ENCODE measurements around the gene RNH1.
A peak's percentile ranks its signal among the peaks of the same experiment; 100 is the strongest.
"Not testable (repeated sequence)": the region's sequence is repeated elsewhere in the genome, so short reads cannot be mapped to it uniquely, and the experiment has no call there.

The RNH1 gene

DNA sequence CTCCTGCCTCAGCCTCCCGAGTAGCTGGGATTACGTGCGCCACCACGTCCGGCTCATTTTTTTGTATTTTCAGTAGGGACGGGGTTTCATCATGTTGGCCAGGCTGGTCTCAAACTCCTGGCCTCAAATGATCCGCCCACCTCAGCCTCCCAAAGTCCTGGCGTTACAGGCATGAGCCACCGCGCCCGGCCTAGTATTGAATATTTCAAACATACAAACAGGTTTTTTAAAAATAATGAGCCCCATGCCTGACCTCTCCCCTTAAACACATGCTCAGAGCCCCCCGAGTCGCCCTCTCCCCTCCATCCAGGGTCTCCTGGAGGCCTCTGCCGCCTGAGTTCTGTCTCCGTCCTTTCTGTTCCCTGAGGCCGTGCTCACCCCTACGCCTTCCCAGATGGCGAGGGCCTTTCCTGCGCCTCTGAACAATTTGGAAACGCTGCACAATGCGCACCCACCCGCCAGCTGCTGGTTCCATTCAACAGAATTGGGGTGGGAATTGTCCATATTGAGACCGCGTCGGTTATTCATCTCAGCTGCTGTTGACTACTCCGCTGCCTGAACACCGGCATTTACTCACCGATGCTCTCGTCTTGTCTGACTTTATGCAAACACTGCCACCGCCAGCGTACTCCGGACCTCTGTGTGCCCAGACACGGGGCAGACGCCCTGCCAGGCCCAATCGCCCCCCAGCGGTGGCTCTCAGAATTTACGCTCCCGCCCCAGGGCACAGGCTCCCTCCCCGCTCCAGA lies 13.6 kb upstream of the RNH1 start:
- no peak for DNase-seq (ENCODE audit: low read depth)

DNA sequence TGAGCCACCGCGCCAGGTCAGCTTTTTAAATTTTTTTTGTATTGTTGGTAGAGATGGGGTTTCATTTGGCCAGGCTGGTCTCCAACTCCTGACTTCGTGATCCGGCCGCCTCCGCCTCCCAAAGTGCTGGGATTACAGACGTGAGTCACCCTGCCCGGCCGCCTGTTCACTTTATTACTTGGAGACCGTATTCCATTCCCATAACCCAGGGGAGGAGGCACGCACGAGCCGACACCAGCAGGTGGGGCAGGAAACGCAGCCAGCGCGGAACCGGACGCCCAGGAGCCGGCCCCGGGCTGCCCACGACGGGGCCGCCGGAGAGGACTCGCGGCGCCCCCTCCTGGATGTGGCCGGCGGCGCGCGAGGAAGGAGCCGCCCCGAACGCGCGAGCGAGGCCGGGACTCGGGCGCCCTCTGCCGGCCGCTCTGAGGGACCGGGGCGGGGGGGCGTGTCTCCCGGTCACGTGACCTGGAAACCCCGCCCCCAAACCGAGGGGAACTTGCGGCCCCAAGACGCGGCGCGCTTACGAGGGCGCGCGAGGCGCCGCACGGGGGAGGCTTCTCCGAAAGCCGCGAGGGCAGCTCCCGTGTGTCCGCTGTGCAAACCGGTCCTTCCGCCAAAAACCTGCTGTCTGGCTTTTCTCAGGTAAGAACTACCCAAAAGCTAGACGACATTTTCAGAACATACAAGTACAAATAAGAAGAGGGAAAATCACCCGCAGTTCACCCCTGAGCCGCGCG lies 11.6 kb upstream of the RNH1 start:
- DNase-seq (ENCODE audit: low read depth): peak; percentile 87

DNA sequence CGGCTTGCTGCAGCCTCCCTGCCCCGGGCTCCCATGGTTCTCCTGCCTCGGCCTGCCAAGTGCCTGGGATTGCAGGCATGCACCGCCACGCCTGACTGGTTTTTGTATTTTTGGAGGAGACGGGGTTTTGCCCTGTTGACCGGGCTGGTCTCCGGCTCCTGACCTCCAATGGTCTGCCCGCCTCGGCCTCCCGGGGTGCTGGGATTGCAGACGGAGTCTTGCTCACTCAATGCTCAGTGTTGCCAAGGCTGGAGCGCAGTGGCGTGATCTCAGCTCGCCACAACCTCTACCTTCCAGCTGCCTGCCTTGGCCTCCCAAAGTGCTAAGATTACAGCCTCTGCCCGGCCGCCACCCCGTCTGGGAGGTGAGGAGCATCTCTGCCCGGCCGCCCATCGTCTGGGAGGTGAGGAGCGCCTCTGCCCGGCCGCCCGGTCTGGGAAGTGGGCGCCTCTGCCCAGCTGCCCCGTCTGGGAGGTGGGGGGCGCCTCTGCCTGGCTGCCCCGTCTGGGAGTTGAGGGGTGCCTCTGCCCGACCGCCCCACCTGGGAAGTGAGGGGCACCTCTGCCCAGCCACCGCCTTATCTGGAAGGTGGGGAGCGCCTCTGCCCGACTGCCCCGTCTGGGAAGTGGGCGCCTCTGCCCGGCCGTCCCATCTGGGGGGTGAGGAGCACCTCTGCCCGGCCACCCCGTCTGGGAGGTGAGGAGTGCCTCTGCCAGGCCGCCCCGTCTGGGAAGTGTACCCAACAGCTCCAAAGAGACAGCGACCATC lies 10.1 kb upstream of the RNH1 start:
- DNase-seq (ENCODE audit: low read depth): not testable (repeated sequence)

DNA sequence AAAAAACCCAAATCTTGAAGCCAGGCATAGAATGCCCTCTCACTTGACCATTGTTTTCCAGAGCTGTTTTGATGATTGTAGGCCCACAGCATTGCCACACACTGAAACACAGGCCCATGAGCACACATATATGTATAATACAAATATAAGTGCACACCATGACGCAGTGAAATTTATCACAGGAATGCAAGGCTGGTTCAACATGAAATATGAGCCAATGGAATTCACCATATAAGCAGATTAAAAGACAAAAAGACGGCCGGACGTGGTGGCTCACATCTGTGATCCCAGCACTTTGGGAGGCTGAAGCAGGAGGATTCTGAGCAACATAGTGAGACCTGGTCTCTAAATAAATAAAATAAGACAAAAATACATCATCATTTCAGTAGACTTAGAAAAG lies 9.4 kb upstream of the RNH1 start:
- no peak for DNase-seq (ENCODE audit: low read depth)

DNA sequence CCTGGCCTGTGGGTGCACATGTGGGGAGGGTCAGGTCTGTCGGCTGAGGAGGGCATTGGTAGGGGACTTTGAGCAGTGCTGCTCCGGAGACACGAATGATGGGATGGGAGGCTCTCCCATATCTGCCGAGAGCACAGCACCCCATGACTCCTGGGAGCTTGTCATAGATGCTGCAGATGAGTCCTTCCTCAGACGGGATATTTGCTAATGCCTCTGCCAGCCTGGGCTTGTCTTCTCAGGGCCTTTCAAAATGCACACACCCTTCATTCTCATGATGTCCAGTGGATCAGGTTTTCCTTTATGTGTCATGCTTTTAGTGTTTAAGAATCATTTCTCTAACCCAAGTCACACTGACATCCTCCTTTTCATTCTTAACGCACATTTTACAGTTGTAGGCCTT lies 8.1 kb upstream of the RNH1 start:
- no peak for DNase-seq (ENCODE audit: low read depth)

DNA sequence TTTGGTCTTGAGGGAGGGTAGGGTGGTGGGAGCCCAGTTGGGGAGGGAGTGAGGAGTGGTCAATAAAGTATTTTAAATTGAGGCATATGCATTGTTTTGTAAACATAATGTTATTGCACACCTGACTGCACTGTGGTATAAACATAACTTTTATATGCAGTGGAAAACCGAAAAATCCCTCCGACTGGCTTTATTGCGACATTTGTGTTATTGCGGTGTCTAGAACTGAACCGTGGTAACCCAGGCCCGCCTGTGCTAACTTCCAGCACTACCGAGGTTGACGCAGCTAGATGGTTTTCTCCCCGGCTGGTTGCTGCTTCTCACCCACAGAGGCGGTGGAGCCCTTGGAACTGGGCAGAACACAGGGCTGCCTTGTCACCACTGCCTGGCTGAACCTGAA lies 7.6 kb upstream of the RNH1 start:
- no peak for DNase-seq (ENCODE audit: low read depth)

DNA sequence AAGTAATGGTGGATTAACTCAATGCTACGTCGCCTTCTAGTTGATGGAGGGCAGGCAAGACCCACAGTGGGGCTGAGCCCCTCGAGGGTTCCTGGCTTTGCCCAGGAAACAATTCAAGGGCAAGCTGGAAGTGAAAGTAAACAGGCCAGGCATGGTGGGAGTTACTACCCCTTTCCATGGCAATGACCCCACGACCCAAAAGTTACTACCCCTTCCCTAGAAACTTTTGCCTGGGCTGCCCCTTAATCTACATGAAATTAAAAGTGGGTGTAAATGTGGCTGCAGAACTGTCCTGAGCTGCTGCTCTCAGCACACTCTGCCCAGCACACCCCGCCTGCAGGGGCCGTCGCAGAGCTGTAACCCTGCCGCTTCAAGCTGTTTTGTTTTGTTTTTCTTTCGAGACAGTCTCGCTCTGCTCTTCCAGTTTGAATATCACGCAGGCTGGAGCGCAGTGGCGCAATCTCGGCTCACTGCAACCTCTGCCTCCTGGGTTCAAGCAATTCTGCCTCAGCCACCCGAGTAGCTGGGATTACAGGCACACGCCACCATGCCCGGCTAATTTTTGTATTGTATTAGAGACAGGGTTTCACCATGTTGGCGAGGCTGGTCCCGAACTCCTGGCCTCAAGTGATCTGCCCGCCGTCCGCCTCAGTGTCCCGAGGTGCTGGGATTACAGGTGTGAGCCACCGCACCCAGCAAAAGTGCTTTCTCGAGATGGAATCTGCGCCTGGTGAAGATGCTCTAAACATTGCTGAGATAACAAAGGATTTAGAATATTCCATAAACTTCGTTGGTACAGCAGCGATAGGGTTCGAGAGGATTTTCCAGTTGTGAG lies 5.9 kb upstream of the RNH1 start:
- DNase-seq (ENCODE audit: low read depth): no peak

DNA sequence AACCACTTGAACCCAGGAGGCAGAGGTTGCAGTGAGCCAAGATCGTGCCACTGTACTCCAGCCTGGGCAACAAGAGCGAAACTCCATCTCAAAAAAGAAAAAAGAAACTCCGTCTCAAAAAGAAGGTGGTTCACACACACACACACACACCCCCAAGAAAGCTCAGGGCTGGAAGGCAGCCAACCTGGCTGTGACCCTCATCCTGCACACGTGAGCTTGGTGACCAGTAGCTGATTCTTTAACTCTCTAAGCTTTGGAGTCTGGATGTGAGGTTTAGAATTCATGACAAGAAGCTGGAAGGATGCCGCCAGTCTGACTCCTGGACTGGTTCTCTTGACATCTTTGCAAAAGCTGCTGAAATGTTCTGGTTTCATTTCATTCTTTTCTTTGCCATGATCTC lies 1.9 kb upstream of the RNH1 start:
- no peak for DNase-seq (ENCODE audit: low read depth)

DNA sequence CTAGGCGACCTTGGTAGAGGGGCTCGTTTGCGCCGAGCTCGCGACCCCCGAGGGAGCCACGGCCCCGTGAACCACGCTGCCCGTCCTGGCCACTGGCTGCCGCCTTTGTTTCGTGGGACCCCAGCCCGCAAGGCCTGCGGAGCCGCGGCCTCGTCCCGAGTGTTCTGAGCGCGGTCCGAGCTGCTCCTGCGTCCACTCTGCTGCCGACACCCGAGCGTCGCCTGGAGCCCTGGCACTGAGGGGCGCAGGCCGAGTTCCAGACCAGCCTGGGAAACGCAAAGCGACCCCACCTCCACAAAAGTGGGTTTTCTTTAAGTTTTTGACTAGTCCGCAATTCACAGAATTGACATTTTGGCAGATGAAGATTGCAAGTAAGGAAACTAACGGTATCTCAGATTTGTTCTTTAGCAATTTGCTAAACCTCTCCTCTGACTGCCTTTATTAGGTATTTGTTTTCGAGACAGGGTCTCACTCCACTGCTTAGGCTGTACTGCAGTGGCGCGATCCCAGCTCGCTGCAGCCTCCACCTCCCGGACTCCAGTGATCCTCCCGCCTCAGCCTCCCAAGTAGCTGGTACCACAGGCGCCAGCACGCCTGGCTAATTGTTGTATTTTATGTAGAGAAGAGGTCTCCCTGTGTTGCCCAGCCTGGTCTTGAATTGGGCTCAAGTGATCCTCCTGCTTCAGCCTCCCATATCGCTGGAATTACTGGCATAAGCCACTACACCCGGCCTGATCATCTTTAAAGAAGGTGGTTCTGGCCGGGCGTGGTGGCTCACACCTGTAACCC lies 879 bp upstream of the RNH1 start:
- DNase-seq (ENCODE audit: low read depth): no peak

DNA sequence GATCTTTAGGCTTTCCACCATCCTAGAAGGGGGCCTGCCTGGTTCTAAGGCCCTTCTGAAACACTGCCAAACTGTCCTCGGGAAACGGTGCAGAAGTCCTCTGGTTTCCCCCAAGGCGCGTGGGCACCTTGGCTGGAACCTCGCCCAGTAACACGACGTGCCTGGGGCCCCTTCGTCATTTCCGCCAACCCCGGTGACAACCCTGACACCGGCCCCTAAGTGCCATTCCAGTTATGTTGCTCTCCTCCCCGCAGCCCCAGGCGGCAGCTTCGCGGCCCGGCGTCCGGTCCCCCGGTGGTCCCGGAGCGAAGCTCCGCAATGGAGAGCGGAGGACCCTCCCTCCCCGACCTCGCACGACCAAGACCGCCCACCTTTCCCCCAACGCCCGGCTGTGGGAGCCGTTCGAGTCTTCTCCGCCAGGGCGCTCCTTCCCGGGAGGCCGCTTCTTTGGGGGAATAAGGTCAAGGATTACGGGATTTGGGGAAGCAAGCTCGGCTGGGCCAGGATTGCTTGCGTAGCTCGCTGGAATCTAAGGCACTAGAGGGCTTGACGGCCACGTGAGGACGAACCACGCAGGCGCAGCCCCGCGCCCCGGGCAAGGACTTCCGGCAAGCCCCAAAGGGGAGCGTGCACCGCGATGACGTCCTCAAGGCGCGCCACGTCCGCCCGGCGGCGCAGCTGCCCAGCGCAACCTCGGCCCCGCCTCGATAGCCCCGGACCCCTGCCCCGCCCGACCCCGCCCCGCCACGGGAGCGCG lies 626 bp downstream of the RNH1 start:
- DNase-seq (ENCODE audit: low read depth): peak; percentile 95

DNA sequence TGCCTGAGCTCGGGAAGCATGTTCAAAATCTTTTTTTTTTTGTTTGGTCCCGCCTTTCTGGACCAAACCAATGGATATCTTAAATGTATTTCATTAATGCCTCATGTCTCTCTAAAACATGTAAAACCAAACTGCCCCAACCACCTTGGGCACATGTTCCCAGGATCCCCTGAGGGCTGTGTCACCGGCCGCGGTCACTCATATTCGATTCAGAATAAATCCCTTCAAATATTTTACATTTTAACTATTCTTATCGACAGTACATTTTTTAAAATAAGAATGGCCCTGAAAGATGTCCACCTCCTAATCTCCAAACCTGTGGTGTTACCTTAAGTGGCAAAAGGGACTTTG lies 2.1 kb downstream of the RNH1 start:
- DNase-seq (ENCODE audit: low read depth): no peak

DNA sequence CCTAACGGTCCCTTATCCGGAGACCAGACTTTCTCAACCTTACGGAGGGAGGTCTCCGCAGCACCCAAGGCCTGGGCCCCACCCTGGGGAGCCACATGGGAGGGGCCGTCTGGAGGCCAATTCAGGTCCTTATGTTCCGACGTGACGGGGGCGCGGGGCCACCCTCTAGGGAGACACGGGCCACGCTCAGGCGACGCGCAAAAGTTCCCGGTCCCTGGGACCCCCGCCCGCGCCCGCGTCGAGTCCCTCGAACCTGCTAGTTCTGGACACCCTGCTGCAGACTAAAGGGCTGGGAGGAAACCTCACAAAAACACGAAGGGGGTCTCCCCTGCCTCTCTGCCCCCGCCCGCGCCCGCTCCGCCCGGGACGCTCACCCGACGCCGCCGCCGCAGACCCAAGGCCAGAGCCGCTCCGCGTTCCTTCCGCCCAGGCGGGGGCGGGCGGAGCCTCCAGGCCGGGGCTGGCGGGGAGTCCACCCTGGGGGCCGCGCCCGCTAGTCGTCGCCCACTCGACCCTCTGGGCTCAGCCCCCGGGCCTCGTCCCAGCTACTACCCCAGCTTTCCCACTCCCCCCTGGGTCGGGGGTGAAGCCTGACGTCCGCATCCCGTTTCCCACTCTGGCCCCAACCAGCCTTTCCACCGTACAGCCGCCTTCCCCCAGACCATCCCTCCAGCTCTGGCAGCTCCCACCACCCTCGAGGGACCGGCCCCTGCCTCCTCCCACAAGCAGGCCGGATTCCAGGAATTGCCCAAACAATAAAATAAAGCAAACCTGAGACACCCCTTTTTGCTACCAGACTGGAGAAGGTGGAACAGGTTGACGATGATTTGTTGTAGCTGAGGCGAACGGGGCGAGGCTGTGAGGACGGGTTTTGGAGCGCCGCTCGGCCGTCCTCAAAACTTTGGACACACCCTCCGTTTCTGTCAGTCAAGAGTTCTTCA lies 2.7 kb downstream of the RNH1 start:
- DNase-seq (ENCODE audit: low read depth): no peak

DNA sequence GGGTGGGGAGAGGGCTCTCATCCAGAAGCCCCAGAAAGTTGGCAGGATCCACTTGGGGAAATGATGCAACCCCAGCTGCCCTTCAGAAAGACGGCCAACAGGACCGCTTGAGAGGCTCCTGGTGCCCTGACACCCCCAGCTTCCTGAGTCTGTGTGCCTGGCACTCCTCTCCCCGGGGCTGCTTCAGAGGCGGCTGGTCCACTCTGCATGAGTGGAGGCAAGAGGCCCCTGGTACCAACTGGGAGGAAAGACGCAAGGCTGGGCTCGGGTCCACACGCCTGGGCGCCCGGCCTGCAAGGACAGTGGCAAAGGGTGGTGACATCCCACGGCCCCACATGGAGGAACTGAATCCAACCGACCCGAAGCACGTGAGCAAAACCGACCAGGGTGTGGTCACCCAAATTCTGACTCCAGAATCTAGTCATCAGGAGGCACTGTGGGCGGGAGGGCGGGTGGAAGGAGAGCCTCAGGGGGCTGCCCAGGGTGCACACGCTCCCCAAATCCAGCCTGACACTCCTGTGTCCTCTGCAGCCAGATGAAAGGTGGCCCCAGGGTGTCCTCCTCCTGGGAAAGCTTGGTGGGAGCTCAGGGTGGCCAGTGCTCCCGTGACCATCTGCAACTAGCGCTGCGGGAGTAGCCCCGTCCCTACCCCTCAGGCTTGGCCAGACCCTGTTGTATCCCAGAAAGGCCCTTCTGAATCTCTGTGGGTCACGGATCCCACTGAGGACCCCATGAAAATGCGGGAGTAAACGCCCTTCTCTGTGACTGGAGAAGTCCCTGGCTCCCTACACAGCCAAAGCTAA lies 3.7 kb downstream of the RNH1 start:
- no peak for DNase-seq (ENCODE audit: low read depth)

DNA sequence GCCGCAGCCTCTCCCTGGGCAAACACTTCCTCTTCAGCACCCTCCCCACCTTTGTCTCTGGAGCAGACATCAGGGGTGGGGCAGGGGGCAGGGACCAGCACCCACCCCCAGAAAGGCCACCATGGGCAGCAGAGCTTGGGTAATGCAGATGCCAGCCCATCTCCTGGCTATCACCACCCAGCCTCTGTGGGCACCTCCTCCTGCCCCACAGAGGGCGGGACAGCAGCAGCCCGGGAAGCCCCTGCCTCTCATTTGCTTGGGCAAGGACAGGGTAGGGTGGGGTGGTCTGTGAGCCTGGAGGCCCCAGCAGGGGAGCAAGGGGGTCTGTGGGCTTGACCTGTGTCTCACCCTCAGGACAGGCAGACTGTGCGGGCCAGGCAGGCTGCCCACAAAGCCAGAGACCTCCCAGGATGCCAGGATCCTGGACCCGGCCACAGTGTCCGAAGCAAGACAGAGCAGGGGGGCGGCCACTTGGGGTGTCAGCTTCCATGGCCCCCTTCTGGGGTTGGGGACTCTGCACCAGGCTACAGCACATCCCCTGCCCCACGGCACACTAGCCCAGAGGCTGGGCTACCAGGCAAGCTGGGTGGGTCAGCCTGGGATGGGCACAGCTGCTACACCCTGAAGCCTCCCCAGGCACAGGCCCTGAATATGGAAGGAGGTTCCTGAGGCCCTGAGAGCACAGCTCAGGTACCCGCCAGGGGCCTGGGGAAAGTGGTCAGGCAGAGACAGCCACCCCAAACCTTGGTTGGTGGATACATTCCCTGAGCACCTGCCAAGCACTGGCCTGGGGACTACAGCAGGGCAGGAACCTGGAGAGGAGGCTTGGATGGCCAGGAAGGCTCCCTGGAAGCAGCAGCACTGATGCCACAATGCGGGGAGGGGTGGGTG lies 4.5 kb downstream of the RNH1 start:
- DNase-seq (ENCODE audit: low read depth): no peak

DNA sequence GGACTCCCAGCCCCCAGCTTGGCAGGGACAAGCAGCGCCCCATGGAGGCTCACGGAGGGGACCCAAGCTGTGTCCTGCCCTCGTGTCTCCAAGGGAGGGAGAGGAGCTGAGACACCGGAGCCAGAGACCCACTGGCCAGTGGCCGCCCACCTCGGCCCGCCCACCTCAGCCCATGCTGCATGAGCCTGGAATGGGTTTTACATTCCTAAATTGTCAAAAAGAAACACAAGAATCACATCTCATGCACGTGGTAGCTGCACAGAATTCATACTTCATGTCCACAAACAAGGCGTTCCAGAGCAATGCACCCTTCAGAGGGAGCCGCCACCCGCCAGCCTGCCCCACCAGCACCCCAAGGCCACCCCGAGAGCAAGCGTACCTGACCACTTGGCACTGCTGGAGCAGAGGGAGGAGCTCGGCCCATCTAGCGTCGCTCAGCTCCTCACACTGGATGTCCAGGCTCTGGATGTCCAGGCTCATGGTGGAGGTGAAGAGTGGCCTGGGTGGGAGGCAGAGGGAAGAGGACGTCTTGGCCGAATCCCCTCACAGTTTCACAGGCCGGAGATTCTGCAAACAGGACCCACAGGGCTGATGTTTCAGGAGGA lies 5.3 kb downstream of the RNH1 start:
- DNase-seq (ENCODE audit: low read depth): no peak

DNA sequence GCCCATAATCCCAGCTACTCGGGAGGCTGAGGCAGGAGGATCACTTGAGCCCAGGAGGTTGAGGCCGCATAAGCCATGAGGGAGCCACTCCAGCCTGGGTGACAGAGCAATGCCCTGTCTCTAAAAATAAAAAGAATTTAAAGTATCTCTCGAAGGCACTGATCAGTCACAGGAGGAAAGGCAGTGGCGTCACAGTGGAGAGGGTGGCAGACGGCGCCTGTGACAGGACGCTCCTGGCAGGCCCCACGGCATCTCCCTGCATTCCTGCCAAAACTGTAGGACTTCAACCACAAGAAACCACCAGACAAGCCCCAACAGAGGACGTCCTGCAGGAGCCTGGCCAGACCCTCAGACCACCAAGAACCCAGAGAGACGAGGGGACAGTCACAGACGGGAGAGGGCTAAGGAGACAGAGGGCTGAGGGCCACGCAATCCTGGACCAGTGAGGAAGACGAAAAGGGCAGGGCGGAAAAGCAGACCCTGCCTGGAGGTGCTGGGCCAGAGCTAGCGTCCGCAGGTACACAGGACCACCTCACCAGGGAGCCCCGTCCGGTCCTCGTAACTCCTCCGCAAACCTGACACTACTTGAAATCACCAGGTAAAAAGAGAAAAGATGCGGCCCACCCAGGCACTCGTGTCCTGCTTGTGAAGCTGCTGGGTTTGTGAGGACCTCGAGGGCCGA lies 5.9 kb downstream of the RNH1 start:
- DNase-seq (ENCODE audit: low read depth): no peak

Measured in activated T-helper 1 cell treated with Interleukin-2 at 50 U/mL for 16 hours (primary cell).